GM12878 (cell line): ENCODE results near the gene RAB11FIP2. TPM values are rescaled to one million over a fixed set of nuclear protein-coding genes. Genes with fewer than 3 reads are reported as not detected.

Source experiments
- ATAC-seq: fragments of 200-7000 bp; cut with Tn5 transposase; 3 replicates; pipeline ENCODE4 v1.9.1; 2020; ENCODE audit warnings: mild to moderate bottlenecking, moderate library complexity
- BruUV-seq: library from RNA; stranded (reverse); fragments of 400-500 nt; replicated peaks from 2 replicates; lab custom pipeline; 2021; lab: Mats Ljungman, UMichigan
- CTCF ChIA-PET: fragments of 300-600 bp; sonication (Branson Sonifier 250); formaldehyde crosslinking; extraction: SDS; loops from one replicate; lab custom pipeline; 2021; ENCODE audit warnings: inconsistent platforms; lab: Yijun Ruan, JAX
- POLR2A ChIA-PET: fragments of 350-600 bp; formaldehyde crosslinking; extraction: SDS; loops from one replicate; lab custom pipeline; 2021; ENCODE audit warnings: inconsistent platforms; lab: Charles Lee
- RAD21 ChIA-PET: fragments of 300-600 bp; sonication (Branson Sonifier 250); formaldehyde crosslinking; loops from one replicate; lab custom pipeline; 2023; ENCODE audit warnings: antibody characterized with exemption; ENCODE audit not compliant: unreplicated experiment; lab: Charles Lee
- SMC1A ChIA-PET: fragments of 300-600 bp; sonication (Branson Sonifier 250); formaldehyde crosslinking; loops from one replicate; lab custom pipeline; 2023; ENCODE audit not compliant: unreplicated experiment, uncharacterized antibody; lab: Charles Lee
- DNase-seq: peaks from one replicate; pipeline ENCODE4 v3.0.0-alpha.2; 2011; ENCODE audit warnings: low read depth, low spot score
- FAIRE-seq: peaks from 3 replicates; lab custom pipeline; 2011; peaks lifted over from hg19 to GRCh38; lab: Jason Lieb, UNC
- H2AFZ ChIP-seq: 2 replicates; pipeline ENCODE4 v1.6.0; 2011; ENCODE audit warnings: low read depth, low read length, control low read depth; ENCODE audit not compliant: control insufficient read depth
- H3K27ac ChIP-seq: 2 replicates; pipeline ENCODE4 v1.5.1; 2011; ENCODE audit warnings: control low read depth; ENCODE audit not compliant: control insufficient read depth, insufficient read depth
- H3K27me3 ChIP-seq, 2 experiments: replicated peaks in 1 of 2; 2 replicates each; pipeline versions ENCODE4 v1.6.0 to v1.6.1; 2011; ENCODE audit warnings: low read length in 1 of 2; ENCODE audit not compliant: control insufficient read depth in 2 of 2, insufficient read depth in 2 of 2
- H3K36me3 ChIP-seq, 2 experiments: 2 replicates each; pipeline ENCODE4 v1.5.1; 2011; ENCODE audit warnings: low read length in 1 of 2; ENCODE audit not compliant: control insufficient read depth in 2 of 2, insufficient read depth in 2 of 2
- H3K4me1 ChIP-seq: 2 replicates; pipeline ENCODE4 v1.6.1; 2011; ENCODE audit warnings: mild to moderate bottlenecking, low read length, moderate library complexity, mixed read lengths; ENCODE audit not compliant: control insufficient read depth, insufficient read depth
- H3K4me2 ChIP-seq: 2 replicates; pipeline ENCODE4 v1.6.0; 2011; ENCODE audit warnings: control low read depth; ENCODE audit not compliant: control insufficient read depth, insufficient read depth
- H3K4me3 ChIP-seq: fragments of 200-600 bp; sonication (generic); 2 replicates; pipeline ENCODE4 v1.5.1; 2016
- H3K79me2 ChIP-seq: 2 replicates; pipeline ENCODE4 v1.6.0; 2011; ENCODE audit warnings: low read length; ENCODE audit not compliant: control insufficient read depth, insufficient read depth
- H3K9ac ChIP-seq: 2 replicates; pipeline ENCODE4 v1.8.0; 2011; ENCODE audit warnings: low read length, control low read depth, mixed read lengths; ENCODE audit not compliant: control insufficient read depth, insufficient read depth
- H3K9me3 ChIP-seq: replicated peaks from 3 replicates; pipeline ENCODE4 v1.5.1; 2011; ENCODE audit warnings: mild to moderate bottlenecking, low read length; ENCODE audit not compliant: control insufficient read depth, insufficient read depth
- H4K20me1 ChIP-seq: 2 replicates; pipeline ENCODE4 v1.6.0; 2011; ENCODE audit not compliant: control insufficient read depth, insufficient read depth
- BACH1 ChIP-seq: fragments of 450-650 bp; IDR thresholded peaks from 2 replicates; pipeline ENCODE4 v1.6.1; 2017; ENCODE audit warnings: mild to moderate bottlenecking, borderline replicate concordance
- BRCA1 ChIP-seq: IDR thresholded peaks from 2 replicates; pipeline ENCODE4 v1.6.1; 2011; ENCODE audit warnings: low read depth, low read length, improper control_type of control experiment
- EGR1 ChIP-seq, 2 experiments: IDR thresholded peaks; 1 replicate in 1 of 2; 2 replicates in 1 of 2; pipeline ENCODE4 v1.6.1; 2011 to 2012; ENCODE audit warnings: low read depth in 2 of 2, low read length in 2 of 2, borderline replicate concordance in 1 of 2, mild to moderate bottlenecking in 1 of 2, moderate library complexity in 1 of 2
- MTA2 ChIP-seq: fragments of 450-650 bp; IDR thresholded peaks from 2 replicates; pipeline ENCODE4 v1.6.1; 2016; ENCODE audit warnings: low read depth, mild to moderate bottlenecking, moderate library complexity
- NFYB ChIP-seq: IDR thresholded peaks from 2 replicates; pipeline ENCODE4 v1.6.1; 2011; ENCODE audit warnings: low read depth, mild to moderate bottlenecking, low read length, improper control_type of control experiment, moderate library complexity; ENCODE audit not compliant: insufficient read depth
- POLR2AphosphoS5 ChIP-seq: IDR thresholded peaks from 2 replicates; pipeline ENCODE4 v1.6.1; 2011; ENCODE audit warnings: mild to moderate bottlenecking, low read length, inconsistent platforms
- SKIL ChIP-seq: fragments of 450-650 bp; IDR thresholded peaks from 2 replicates; pipeline ENCODE4 v1.6.1; 2017; ENCODE audit warnings: mild to moderate bottlenecking, low read depth, inconsistent platforms; ENCODE audit not compliant: poor library complexity, severe bottlenecking
- SREBF1 ChIP-seq: IDR thresholded peaks from 2 replicates; pipeline ENCODE4 v1.6.1; 2012; ENCODE audit warnings: mild to moderate bottlenecking, low read length
- ZSCAN29 ChIP-seq: fragments of 450-650 bp; IDR thresholded peaks from 2 replicates; pipeline ENCODE4 v1.6.1; 2017; ENCODE audit warnings: mild to moderate bottlenecking, moderate library complexity
- WGBS: methylation state at CpG from one replicate; pipeline ENCODE4 v1.1.6; 2016; ENCODE audit warnings: low lambda C conversion rate; ENCODE audit not compliant: insufficient replicate concordance, insufficient coverage; ENCODE audit errors: missing lambda C conversion rate; 5-methylcytosine and 5-hydroxymethylcytosine counted together
- in situ Hi-C: fragments of 300-500 bp; cut with MboI; formaldehyde crosslinking; loops from 9 replicates; pipeline ENCODE4 v1.14.3; 2018; ENCODE audit warnings: mixed read lengths
- intact Hi-C: fragments of 100-400 bp; cut with micrococcal nuclease; formaldehyde crosslinking; loops from one replicate; pipeline ENCODE4 v1.14.2; 2022; ENCODE audit not compliant: unreplicated experiment
- polyA plus RNA-seq, 11 experiments: library from polyadenylated mRNA; depleted of rRNA in 4 of 11; unstranded in 6 of 11; stranded (reverse) in 5 of 11; fragments of >200 nt; fragmentation: Nextera tagmentation in 4 of 11; fragmentation: Illumina TruSeq in 1 of 11; extraction: Ambion mirVana in 4 of 11; extraction: Trizol in 1 of 11; gene quantifications; 1 replicate in 1 of 11; 2 replicates in 10 of 11; pipeline versions ENCODE4 v1.2.1 to v1.2.3, GENCODE V29; 2011 to 2016; ENCODE audit warnings: inconsistent platforms in 2 of 11, missing spikeins in 2 of 11, low read depth in 1 of 11
- total RNA-seq, 4 experiments: library from RNA; depleted of rRNA in 3 of 4; stranded (reverse); fragments of >200 nt in 3 of 4; fragmentation: Illumina TruSeq in 1 of 4; extraction: Trizol in 1 of 4; gene quantifications; 2 replicates each; pipeline versions ENCODE4 v1.2.1 to v1.2.3, GENCODE V29; 2013 to 2021

The RAB11FIP2 gene
- total and polyA plus RNA-seq, 10 of the 15 experiments (the other 5 are each of a cell fraction or from before 2014, with no cell fraction given), result 1.8 to 16.7 (median 4.3) TPM

GRCh38 chr10:118046395-118047156 is at the start of gene RAB11FIP2 (continued):
- TF ChIP-seq SKIL, result no peak
- peak; percentile 62; the same call in 1 of the 2 replicates for TF ChIP-seq BACH1
- peak; percentile 56; the same call in 1 of the 2 replicates for TF ChIP-seq POLR2AphosphoS5
- peak; percentile 56; the same call in 1 of the 2 replicates for TF ChIP-seq SREBF1
- no peak for TF ChIP-seq ZSCAN29
- TF ChIP-seq EGR1 (IDR thresholded peaks at IDR 0.05; ENCODE audit: borderline replicate concordance in 1 of 2, low read depth in 2 of 2, low read length in 2 of 2), result no peak; a peak in 1 of 3 replicates
- TF ChIP-seq, all 136 proteins: peak for 37

DNA sequence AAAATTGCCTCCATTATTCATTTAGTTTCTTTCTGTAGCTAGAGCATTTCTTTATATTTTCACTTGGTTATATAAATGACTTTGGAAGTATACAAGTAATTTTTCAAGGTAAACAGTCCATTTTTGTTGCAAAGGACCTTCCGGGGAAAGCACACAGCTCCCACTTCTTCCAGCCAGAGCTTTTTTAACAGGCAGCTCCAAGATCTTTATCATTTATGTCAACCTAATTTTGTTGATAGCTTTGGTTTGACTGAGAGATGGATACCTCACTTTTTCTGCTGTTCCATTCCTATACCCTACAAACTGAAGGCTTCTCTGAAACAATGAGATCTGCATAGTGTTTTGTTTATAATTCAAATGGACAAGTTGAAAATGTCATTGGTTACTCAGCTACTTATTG is 49.3 kb upstream of the RAB11FIP2 start:
- SMC1A ChIA-PET, result interaction anchor here (0.6 kb wide), 1 partner anchor 443 kb away, joined by 3 read pairs; no protein-coding TSS in a partner anchor
- no peak overlapping the region for H2AFZ ChIP-seq
- H3K4me1 ChIP-seq, result no peaks in the 10 kb centered on the region
- no peak overlapping the region for H3K4me3 ChIP-seq
- FAIRE-seq (no peak), ATAC-seq (no peak), DNase-seq (no peak)
- H3K9ac ChIP-seq, result no peak overlapping the region
- no peak overlapping the region for H3K4me2 ChIP-seq
- no peaks in the 10 kb centered on the region for H4K20me1 ChIP-seq
- CTCF ChIA-PET, result interaction anchor here (2.9 kb wide), 1 partner anchor 10 kb away, joined by 10 read pairs; no protein-coding TSS in a partner anchor
- no peak for TF ChIP-seq NFYB
- TF ChIP-seq MTA2, result no peak
- no peak for TF ChIP-seq BRCA1
- intact Hi-C loops, result no loop called here
- H3K36me3 ChIP-seq, result no peaks in the 10 kb centered on the region
- RAD21 ChIA-PET, result interaction anchor here (1.0 kb wide), 1 partner anchor 599 kb away, joined by 3 read pairs; no protein-coding TSS in a partner anchor
- whole genome bisulfite sequencing, result 95% methylated on average over 1 of the region's 1 CpG
- no peak overlapping the region for H3K27ac ChIP-seq
- BruUV-seq, result no TSS peak
- H3K79me2 ChIP-seq, result no peaks in the 10 kb centered on the region
- in situ Hi-C loops, result no loop called here
- no peaks in the 10 kb centered on the region; a peak in 1 of 4 replicates for H3K27me3 ChIP-seq
- no peaks in the 10 kb centered on the region for H3K9me3 ChIP-seq
- POLR2A ChIA-PET, result no interaction called here
